GM12864 (cell line): ENCODE results near the gene LRRC26.

Source experiments
- DNase-seq: peaks from one replicate; pipeline ENCODE4 v3.0.0-alpha.2; 2011; ENCODE audit warnings: low read depth
- H3K4me3 ChIP-seq: 2 replicates; pipeline ENCODE4 v1.5.1; 2011; ENCODE audit warnings: mild to moderate bottlenecking, low read depth, low read length, control low read depth
- CTCF ChIP-seq: IDR thresholded peaks from 2 replicates; pipeline ENCODE4 v1.5.1; 2011; ENCODE audit warnings: low read depth, mild to moderate bottlenecking, moderate library complexity, low read length, control low read depth, inconsistent platforms; ENCODE audit errors: missing control alignments

Gene LRRC26

GRCh38 chr9:137184881-137185660 lies 15.2 kb upstream of the LRRC26 start:
- H3K4me3 ChIP-seq: no peak overlapping the region
- no peak for TF ChIP-seq CTCF
- no peak for DNase-seq

- DNase-seq: no peak
- TF ChIP-seq CTCF: no peak
- no peak overlapping the region for H3K4me3 ChIP-seq
Observed at GRCh38 chr9:137183980-137184595, 14.2 kb upstream of the LRRC26 start.

- TF ChIP-seq CTCF: no peak
- H3K4me3 ChIP-seq: no peak overlapping the region
- no peak for DNase-seq
Observed at GRCh38 chr9:137182836-137183235, 13.0 kb upstream of the LRRC26 start.

GRCh38 chr9:137181680-137182079 lies 11.8 kb upstream of the LRRC26 start:
- no peak overlapping the region for H3K4me3 ChIP-seq
- DNase-seq: no peak
- no peak for TF ChIP-seq CTCF

DNA sequence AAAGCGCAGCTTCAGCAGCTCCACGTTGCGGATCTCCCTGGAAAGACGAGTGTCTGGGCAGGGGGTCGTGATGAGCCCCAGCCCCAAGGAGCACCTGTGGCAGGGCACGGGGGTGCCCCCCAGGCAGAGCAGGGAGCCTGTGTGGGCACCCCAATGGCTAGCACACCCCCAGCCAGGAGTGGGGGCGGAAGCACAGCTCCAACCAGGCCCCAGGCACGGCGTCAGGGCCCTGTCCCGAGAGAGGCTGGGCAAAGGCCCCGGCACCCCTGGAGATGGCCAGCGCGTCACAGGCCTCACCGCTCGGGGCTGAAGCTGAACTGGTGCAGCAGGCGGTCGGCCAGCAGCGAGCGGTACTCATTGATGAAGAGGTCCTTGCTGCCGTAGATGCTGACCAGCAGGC lies 10.6 kb upstream of the LRRC26 start:
- no peak for TF ChIP-seq CTCF
- no peak for DNase-seq

DNA sequence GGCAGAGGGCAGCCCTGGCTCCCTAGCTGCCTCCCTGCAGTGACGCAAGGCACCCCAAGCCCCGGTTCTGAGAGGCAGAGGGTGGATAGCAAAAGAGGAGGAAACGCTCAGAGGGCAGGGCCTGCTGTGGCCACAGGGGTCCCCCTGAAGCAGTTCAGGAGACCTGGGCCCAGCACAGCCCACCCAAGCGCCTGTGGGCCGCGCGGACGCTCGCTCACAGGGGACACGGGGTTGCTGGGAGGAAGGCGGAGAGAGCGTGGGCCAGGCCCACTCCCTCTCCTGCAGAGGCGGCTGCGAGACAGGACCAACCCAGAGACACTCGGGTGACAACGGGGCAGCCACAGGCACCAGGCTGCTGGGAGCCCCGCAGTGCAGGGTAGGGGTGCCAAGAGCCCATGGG lies 9.9 kb upstream of the LRRC26 start:
- DNase-seq: no peak
- H3K4me3 ChIP-seq: no peak overlapping the region
- TF ChIP-seq CTCF: no peak

More for the DNA sequence above, 10.6 kb upstream of the LRRC26 start:
- no peak overlapping the region for H3K4me3 ChIP-seq
